HG02610 (cell line): Measurements from ENCODE around the gene ZNF74.
"Not testable (repeated sequence)": the region's sequence is repeated elsewhere in the genome, so short reads cannot be mapped to it uniquely, and the experiment has no call there.

Source experiments
- ATAC-seq: cut with Tn5 transposase; IDR thresholded peaks from one replicate; pipeline ENCODE4 v1.9.1; 2021; ENCODE audit warnings: mild to moderate bottlenecking, moderate library complexity; ENCODE audit not compliant: unreplicated experiment

ZNF74 gene

DNA sequence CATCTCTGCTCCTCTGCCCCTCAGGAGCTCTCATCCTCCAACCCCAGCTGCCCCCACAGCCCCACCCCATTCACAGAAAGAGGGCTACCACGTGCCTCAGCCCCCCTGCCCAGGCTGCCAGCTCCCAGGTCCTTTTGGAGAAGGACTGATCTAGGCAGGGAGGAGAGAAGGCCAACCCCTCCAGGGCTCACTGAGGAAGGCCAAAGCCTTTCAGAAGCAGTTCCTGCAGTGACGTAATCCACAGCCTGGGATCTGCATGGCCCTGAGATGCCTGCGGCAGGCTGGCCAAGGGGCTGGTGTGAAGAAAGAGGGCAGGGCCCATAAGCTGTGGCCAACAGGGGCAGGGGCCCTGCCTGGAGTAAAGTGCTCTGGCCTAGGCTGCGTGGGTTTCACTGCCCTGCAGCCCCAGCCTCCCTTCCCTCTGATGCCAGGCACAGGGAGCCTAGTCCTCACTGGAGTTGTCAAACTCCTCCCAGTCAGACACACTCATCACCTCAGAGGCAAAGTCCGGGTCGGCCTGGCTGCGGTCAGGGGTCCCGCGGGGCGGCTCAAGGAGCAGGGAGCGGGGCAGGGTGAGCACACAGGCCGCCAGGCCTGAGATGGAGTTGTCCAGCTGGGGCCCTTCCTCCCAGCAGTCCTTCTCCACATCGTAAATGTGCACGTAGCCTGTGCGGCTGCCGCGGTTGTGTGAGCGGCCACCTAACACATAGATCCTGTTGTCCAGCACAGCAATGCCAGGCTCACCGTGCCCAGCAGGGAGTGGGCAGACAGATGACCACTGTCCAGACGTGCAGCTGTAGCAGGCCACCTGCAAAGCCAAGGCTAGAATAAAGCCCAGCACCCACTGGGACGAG is 47.9 kb downstream of the ZNF74 start:
- no peak for ATAC-seq

DNA sequence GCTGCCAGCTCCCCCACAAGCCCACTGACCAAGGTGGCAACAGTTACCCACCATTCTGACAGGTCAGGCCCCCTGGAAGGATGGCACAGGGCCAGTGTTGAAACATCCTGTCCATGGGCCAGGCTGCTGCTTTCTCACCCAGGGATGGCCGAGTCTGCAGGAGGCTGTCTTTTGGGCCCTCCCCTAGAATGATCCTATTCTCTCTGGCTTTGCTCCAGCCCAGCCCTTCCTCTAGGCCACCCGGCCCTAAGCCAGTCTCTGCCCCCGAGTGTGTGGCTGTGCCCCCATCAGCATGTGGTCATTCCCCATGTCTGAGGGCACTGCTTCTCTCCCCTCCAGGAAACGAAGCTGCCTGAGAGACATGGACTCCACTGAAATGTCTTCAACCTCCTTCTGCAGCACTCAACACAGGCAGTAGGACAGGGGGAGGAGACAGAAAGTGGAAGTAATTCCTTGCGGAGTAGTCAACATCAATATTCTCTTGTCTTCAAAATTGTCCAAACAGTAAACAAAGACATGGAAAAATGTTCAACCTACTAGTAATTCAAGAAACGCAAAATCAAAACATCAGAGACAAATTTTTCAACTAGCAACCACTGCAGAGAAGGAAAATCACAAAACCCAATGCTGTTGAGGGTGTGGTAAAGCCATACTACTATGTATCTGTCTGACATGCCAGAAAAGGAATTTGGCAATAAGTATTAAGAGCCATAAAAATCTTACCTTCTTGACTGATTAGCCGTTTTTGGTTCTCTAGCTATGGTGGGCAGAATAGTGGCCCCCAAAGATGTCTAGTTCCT is 48.7 kb downstream of the ZNF74 start:
- no peak for ATAC-seq

DNA sequence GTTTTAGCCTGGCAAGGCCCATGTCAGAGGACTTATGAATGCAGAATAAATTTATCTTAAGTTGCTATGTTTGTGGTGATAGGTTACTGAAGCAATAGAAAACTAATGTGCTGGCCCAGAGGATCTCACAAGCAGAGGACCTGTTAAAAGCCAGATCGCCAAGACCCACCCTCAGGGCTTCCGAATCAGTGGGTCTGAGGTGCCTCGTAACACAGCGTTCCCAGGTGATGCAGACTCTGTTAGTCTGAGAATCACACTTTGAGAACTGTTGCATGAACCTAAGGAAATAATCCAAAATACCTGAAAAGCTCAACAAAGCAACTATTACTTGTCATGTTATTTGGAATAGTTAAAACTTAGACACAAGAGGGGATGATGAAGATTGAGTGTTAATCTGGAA is 50.4 kb downstream of the ZNF74 start:
- no peak for ATAC-seq

DNA sequence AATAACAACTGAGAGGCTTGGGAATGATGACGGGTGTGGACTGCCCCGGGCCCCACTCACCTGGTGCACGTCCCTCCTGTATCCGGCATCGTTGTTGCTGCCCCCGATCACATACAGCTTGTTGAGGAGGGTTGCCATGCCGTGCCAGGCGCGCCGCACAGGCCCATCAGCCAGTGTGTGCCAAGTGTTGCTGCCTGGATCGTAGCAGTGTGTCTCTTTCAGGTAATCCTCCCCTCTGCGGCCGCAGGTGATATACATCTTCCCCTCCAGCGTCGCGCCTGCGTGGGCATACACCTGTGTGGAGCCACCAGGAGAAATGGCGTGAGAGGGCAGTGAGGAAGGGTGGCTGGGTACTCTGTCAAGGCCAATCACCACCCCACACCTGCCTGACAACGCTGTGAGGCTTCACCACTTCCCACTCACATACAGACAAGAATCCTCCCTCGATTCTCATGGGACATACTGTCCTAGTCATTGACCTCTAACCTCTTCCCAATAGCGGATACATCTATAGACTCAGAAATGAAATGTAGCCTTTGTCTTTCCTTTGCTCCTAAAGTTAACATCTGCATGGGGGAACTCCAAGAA is 52.5 kb downstream of the ZNF74 start:
- ATAC-seq = no peak

DNA sequence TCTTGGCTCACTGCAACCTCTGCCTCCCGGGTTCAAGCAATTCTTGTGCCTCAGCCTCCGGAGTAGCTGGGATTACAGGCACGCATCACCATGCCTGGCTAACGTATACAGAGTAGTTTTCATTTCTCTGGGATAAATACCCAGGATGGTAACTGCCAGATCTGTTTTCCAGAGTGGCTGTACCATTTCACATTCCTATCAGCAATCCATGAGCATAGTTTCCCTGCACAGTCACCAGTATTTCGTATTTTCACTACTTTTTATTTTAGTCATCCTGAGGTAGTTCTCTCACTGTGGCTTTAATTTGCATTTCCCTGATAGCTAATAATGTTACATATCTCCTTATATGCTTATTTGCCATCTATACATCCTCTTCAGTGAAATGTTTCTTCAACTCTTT is 54.7 kb downstream of the ZNF74 start:
- no peak for ATAC-seq

DNA sequence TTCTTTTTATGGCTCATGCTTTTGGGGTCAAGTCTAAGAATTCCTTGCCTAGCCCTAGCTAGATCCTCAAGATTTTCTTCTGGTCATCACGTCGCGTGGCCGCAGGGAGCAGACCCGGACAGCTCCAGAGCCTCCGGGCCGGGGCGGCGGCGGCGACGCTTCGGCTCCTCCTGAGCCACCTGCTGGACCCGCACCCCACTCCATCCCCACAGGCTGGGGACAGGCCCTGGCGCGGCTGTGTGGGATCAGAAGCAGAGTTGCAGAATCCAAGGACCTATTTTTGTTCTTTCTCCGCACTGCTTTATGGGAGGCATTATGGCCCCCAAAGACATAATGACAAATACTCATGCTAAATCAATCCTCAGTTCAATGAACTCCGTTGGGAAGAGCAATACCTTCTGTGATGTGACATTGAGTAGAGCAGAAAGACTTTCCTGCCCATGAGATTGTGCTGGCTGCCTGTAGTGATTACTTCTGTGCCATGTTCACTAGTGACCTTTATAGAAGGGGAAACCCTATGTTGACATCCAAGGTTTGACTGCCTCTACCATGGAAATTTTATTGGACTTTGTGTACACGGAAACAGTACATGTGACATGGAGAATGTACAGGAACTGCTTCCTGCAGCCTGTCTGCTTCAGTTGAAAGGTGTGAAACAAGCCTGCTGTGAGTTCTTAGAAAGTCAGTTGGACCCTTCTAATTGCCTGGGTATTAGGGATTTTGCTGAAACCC is 56.0 kb downstream of the ZNF74 start:
- no peak for ATAC-seq

DNA sequence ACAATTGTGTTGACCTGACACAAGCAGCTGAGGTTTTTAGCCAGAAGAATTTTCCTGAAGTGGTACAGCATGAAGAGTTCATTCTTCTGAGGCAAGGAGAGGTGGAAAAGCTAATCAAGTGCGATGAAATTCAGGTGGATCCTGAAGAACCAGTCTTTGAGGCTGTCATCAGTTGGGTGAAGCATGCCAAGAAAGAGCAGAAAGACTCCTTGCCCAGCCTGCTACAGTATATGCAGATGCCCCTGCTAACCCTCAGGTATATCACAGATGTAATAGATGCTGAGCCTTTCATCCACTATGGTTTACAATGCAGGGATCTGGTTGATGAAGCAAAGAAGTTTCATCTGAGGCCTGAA is 56.6 kb downstream of the ZNF74 start:
- no peak for ATAC-seq

DNA sequence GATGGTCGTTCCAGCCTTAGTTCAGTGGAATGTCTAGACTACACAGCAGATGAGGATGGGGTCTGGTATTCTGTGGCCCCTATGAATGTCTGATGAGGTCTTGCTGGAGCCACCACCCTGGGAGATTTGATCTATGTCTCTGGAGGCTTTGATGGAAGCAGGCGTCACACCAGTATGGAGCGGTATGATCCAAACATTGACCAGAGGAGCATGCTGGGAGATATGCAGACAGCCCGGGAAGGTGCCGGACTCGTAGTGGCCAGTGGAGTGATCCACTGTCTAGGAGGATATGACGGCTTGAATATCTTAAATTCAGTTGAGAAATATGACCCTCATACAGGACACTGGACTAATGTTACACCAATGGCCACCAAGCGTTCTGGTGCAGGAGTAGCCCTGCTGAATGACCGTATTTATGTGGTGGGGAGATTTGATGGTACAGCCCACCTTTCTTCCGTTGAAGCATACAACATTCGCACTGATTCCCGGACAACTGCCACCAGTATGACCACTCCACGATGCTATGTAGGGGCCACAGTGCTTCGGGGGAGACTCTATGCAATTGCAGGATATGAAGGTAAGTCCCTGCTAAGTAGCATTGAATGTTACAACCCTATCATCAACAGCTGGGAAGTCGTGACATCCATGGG is 57.3 kb downstream of the ZNF74 start:
- ATAC-seq = not testable (repeated sequence)

DNA sequence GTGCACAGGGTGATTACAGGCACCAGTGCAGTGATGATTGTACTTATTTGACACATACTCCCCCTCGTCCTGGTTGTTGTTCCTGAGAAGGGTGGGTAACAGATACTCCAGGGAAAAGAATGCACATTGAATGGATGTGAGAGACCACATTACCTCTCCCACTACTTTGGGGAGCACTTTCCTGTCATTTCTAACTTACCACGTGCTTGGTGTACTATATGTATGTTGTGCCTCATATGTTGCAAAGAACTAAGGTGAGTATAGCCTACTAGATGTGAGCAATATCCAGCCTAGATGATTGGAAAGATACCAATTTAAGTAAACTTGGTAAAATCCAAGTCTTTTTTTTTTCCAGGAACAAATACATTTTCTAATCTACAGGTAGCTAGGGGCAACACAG is 58.0 kb downstream of the ZNF74 start:
- no peak for ATAC-seq

DNA sequence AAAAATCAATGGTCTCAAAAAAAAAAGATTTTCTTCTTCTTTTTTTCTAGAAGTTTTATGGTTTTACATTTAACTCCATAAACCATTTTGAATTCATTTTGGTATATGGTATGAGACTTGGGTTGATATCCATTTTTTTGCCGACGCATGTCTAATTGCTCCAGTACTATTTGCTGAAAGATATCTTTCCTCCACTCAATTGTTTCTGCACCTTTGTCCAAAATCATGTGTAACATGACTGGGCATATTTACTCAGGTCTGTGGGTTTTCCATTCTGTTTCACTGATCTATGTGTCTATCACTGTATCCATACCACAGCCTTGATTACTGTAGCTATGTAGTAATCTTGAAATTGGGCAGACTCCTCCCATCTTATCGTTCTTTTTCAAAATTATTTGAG is 59.3 kb downstream of the ZNF74 start:
- no peak for ATAC-seq

DNA sequence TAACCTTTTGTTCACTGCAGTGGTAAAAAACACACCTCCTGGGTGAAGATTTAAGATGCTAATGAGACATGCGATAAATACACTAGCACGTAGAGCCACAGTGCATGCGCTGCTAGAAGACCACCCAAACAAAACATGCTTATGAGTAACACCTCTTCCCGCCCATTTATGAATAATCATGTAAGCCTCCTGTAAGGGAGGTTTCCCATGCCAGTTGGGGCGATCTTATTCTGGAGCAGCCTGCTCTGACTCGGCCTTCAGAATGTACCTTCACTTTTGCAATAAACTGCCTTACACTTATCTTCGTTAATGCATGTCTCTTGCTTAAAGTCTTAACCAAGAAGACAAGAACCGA is 61.7 kb downstream of the ZNF74 start:
- no peak for ATAC-seq

DNA sequence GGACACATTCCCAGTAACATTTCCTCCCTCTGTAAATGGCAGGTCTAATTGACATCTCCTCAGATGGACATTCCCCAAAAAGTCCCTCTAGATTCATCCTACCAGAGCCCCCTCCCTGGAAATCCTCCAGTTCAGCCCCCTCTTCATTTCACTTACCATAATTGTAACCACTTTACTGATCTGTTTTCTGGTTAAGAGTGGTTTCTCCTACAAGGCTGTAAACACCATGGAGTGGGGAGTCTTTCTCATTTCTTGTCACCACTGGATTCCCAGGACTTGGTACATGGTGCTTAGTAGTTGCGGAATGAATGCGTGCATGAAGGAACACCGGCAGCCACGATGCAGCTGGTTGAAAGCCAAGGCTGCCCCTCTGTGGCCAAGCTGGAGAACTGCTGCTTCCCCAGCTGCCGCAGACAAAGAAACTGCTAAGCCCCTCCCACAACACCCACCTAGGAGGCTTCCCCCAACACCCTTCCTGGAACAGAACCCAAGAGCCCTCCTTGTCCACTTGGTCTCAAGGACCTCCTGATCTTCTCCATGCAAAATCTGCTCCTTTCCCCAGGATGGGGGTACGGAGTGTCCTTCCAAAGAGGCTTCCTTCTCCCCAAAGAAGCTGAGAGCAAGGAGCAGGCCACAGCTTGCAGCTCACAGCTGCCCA is 62.2 kb downstream of the ZNF74 start:
- ATAC-seq = no peak

DNA sequence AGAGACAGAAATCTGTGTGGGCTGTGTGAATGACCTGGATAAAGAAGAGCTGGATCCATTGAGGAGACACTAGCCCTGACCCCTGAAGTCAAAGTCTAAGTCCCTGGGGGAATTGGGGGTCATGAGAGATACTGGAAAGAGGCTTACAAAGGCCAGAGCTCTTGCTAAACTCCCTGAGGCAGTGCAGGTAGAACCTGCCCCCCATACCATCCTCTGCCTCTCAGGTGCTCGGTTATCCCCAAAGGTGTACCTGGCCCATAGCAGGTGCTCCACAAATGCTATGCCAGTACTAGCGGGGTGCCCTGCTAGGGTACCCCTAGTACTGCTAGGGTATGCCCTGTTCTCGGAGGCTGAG is 62.7 kb downstream of the ZNF74 start:
- no peak for ATAC-seq

DNA sequence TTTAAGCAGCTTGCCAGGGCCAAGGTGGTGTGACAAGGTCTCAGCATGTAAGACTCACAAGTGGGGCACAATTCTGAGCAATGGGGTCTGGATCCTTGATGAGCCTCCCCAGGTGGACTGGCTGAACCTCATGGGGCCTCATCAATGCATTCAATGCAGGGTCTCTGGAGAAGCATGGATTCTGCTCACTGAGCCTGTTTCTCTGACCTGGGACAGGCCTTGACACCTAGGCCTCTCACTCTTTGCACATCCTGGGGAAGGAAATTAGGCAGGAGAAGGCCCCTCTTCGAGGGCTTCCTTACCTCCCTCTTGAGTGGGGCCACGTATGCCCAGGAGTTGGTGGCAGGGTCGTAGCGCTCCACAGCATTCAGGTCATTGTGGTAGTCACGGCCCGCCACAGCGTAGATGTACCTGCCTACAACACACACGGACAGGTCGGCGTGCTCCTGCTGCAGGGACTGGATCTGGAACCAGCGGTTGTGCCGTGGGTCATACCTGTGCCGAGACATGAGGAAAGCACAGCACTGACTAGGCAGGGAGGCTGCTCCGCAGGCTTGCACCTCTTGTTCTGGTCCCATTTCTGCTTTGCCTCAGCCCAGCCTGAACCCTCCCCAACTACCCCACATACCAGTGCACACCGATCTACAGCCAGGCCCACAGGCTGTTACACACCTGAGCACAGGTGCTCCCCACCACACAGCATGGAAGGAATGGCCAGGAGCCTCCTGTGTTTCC is 63.7 kb downstream of the ZNF74 start:
- no peak for ATAC-seq
